Measurements from ENCODE around the gene CD3D.

The CD3D gene

GRCh38 chr11:118295815-118296454, 46.6 kb downstream of the CD3D start:
- no peak for DNase-seq

DNA sequence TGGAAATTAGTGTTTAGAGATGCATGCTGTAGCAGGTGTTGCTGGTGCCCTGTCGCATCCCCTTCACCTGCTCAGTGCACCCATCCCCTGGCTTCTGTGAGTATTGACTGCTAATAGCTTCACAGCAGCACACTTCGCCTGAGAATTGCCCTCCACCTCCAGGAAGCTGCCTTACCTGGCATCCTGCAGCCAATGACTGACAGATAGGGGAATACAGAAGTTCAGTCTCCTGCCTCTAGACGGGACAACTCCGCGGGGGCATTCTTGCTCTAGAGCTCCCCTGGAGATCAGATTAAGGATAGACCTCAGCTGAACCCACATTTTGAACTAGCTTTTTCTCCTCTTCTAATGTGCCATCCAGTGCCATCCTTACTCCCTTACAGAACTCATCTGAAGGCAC, 47.3 kb downstream of the CD3D start:
- no peak for DNase-seq

DNA sequence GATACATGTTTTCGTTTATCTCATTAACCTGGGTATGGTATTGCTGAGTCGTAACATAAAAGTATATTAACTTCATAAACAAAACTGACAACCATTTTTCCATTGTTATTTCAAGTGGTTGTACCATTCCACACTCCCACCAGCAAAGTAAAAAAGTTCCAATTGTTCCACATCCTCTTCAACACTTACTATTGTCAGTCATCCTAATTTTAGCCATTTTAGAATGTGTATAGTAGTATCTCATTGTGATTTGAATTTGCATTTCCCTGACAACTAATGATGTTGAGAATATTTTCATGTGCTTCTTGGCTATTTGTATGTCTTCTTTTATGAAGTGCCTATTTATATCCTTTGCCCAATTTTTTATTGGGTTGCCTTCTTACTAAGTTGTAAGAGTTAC, 48.5 kb downstream of the CD3D start:
- DNase-seq: no peak

- DNase-seq: no peak
These were observed 50.9 kb downstream of the CD3D start for GRCh38 chr11:118291477-118292135.

DNA sequence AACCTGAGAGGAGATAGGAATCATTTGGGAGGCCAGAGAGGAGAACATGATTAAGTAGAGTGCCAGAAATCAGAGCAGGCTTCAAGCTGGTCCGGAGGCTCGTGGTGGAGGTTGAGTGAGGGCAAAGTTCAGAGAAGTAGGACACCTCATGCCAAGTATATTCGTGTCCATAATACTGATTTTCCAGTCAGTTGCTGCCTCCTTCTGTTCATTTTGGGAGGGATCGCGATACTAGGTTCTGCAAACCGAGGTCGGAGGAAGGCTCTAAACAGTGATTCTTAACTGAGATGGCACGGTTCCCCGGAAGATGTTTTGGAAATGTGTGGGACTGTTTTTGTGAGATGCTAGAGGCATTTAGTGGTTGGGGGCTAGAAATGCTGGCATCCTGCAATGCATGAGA, 51.6 kb downstream of the CD3D start:
- DNase-seq: no peak

- DNase-seq: no peak
These were observed 53.1 kb downstream of the CD3D start for GRCh38 chr11:118289401-118289800.
